Measurements from ENCODE around the gene PKD1.

Gene PKD1

GRCh38 chr16:2086106-2086742, 49.5 kb downstream of the PKD1 start:
- DNase-seq = no peak

DNA sequence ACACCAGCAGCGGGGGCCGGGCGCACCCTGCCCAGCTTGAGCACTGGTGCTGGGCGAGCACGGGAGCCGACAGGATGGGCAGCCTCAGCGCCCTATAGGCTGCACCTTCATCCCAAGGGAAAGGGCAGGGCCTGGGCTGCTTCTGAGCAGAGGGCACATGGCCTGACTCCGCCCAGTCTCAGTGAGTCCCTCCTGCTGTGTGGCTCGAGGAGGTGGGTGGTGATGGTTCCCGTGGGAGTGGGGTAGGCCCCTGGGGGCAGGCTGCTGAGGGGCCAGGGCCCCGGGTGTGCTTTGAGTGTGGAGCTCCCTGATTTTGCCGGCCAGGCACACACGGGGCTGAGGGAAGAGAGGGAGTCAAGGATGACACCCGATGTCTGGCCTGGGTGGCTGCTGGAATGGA, 50.0 kb downstream of the PKD1 start:
- DNase-seq = no peak

DNA sequence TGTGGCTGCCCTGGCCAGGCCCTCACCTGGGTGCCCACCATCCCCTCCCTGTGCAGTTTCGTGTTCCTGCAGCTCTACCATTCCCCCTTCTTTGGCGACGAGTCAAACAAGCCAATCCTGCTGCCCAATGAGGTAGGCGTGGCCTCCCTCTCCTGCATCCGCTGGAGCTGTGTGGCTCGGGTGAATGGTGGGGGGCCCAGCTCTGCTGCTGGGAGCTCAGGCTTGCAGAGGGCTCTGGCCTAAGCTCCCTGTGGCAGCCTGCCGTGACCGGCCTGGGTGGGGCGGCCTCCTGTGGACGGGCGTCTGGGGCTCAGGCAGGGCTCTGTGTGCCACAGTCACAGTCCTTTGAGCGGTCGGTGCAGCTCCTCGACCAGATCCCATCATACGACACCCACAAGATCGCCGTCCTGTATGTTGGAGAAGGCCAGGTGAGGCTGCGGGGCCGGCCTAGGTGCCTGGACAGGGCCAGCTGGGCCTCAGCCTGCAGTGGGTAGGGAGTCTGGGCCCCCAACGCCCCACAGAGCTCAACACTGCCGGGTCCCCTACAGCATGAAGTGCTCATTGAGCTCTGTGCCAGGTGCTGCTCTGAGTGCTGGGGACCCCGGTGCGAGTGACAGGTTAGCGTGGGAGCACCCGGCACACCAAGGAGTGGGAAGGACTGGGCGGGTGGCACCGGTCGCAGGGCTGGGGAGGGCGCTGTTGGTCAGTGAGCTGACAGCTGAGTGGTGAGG, 50.6 kb downstream of the PKD1 start:
- DNase-seq = no peak

- DNase-seq = no peak
These were observed 51.6 kb downstream of the PKD1 start for GRCh38 chr16:2083876-2084780.

DNA sequence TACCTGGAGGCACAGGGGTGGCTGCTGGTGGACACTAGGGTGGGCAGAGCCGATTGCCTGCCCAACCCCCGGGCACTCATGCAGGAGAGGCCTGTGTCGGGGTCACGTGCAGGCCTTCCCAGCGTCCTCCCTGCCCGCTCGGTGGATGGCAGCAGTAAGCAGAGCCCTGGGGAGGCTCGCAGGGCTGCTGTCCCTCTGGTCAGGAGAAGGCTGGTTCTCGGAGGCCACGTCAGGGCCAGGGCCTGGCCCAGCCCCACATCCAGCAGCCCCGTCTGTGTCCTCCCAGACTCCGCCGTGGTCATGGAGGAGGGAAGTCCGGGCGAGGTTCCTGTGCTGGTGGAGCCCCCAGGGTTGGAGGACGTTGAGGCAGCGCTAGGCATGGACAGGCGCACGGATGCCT, 52.3 kb downstream of the PKD1 start:
- DNase-seq = no peak

DNA sequence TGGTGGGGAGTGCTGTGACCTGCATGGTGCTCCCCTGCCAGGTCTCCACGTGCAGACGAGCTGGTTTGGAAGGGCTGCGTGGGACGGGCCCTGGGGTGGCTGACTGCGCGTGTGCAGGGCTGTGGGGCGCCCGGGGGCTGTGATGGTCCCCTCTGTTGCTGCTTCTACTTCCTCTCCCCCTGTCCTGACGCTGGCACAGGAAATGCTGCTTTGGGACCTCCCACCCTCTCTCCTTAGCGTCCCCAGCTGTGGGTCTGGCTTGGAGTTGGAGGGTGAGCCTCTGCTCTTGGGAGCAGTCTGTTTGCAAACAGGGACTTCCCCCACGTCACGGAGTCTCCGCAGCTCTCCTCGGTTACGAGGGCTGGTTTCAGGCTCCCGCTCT, 52.7 kb downstream of the PKD1 start:
- no peak for DNase-seq

- no peak for DNase-seq
These were observed 53.3 kb downstream of the PKD1 start for GRCh38 chr16:2082171-2082982.

- DNase-seq = no peak
These were observed 54.3 kb downstream of the PKD1 start for GRCh38 chr16:2081201-2082084.

- DNase-seq = no peak
These were observed 55.7 kb downstream of the PKD1 start for GRCh38 chr16:2079991-2080390.

GRCh38 chr16:2079311-2079800, 56.3 kb downstream of the PKD1 start:
- DNase-seq = no peak

GRCh38 chr16:2078691-2079090, 57.0 kb downstream of the PKD1 start:
- no peak for DNase-seq

DNA sequence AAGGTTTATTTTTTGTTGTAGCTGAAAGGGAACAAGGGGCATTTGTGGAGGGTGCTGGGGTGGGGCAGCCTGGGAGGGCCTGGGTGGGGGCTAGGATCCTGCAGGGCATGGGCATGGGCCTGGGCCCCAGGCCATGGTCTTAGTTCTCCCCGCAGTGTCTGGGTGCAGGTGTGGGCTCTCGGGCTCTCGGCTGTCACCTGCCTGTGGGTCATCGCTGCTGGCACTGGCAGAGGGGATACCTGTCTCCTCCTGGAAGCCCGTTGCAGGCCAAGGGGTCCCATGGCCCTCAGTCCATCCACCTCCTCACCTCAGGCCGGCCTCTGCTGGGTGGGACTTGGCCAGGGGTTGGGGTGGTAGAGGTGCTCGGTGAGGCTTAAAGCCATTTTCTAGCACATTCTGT, 57.6 kb downstream of the PKD1 start:
- no peak for DNase-seq

GRCh38 chr16:2077696-2078095, 58.0 kb downstream of the PKD1 start:
- DNase-seq = no peak

GRCh38 chr16:2077016-2077415, 58.7 kb downstream of the PKD1 start:
- DNase-seq = no peak

GRCh38 chr16:2076072-2076865, 59.4 kb downstream of the PKD1 start:
- no peak for DNase-seq

GRCh38 chr16:2075631-2076030, 60.1 kb downstream of the PKD1 start:
- no peak for DNase-seq

DNA sequence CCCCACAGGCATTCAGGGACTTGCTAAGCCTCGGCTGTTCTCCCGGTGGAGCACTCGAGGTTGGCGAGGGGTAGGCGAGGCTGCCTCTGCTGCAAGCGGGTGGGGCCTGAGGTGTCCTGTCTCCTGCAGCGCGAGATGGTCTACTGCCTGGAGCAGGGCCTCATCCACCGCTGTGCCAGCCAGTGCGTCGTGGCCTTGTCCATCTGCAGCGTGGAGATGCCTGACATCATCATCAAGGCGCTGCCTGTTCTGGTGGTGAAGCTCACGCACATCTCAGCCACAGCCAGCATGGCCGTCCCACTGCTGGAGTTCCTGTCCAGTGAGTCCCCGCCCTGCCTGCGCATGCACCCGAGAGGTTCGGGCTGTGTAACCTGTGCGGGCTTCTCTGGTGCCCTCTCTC, 61.6 kb downstream of the PKD1 start:
- DNase-seq = no peak

- no peak for DNase-seq
These were observed 62.8 kb downstream of the PKD1 start for GRCh38 chr16:2072926-2073325.

GRCh38 chr16:2071454-2072202, 64.1 kb downstream of the PKD1 start:
- no peak for DNase-seq
